Thoracic aorta (tissue), 2 donors: ENCODE results near the gene RASSF1. TPM values are rescaled to one million over a fixed set of nuclear protein-coding genes. Genes with fewer than 3 reads are reported as not detected.

Experiments used
- ATAC-seq: fragments of 150-250 bp; one replicate; pipeline ENCODE4 v1.8.0; 2017; ENCODE audit warnings: low read depth; ENCODE audit not compliant: insufficient number of reproducible peaks, low FRiP score
- DNase-seq: peaks from one replicate; pipeline ENCODE4 v3.0.0-alpha.2; 2020; ENCODE audit warnings: low spot score
- H3K27ac ChIP-seq, 2 donors: fragments of 200-600 bp; sonication (generic); 1 replicate in 1 of 2; 2 replicates in 1 of 2; pipeline ENCODE4 v1.5.1; 2016; ENCODE audit warnings: mild to moderate bottlenecking in 2 of 2, moderate library complexity in 2 of 2
- H3K27me3 ChIP-seq: fragments of 200-600 bp; sonication (generic); replicated peaks from 2 replicates; pipeline ENCODE4 v1.6.0; 2016; ENCODE audit warnings: mild to moderate bottlenecking; ENCODE audit not compliant: insufficient read depth
- H3K36me3 ChIP-seq: fragments of 200-600 bp; sonication (generic); one replicate; pipeline ENCODE4 v1.5.1; 2016
- H3K4me1 ChIP-seq, 2 donors: fragments of 200-600 bp; sonication (generic); 1 replicate in 1 of 2; 2 replicates in 1 of 2; pipeline versions ENCODE4 v1.5.1 to v1.6.0; 2016; ENCODE audit warnings: low read depth in 2 of 2, mild to moderate bottlenecking in 1 of 2; ENCODE audit not compliant: control insufficient read depth in 1 of 2
- H3K4me3 ChIP-seq: fragments of 200-600 bp; sonication (generic); 2 replicates; pipeline ENCODE4 v1.5.1; 2016; ENCODE audit warnings: mild to moderate bottlenecking
- H3K9me3 ChIP-seq: fragments of 200-600 bp; sonication (generic); 2 replicates; pipeline ENCODE4 v1.5.1; 2016
- total RNA-seq, 2 donors: library from RNA; depleted of rRNA; stranded (reverse); fragments of >200 nt; gene quantifications; one replicate each; pipeline versions ENCODE4 v1.1.0 to v1.2.3, GENCODE V29; 2016
- TF ChIP-seq, protein P1 (sequence below): fragments of 200-600 bp; sonication (generic); IDR thresholded peaks from one replicate; pipeline ENCODE4 v1.5.1; 2019; ENCODE audit warnings: antibody characterized with exemption

RASSF1 gene
- total RNA-seq, 2 donors from 2014 or later, result 45.2 to 72.2 TPM

DNA sequence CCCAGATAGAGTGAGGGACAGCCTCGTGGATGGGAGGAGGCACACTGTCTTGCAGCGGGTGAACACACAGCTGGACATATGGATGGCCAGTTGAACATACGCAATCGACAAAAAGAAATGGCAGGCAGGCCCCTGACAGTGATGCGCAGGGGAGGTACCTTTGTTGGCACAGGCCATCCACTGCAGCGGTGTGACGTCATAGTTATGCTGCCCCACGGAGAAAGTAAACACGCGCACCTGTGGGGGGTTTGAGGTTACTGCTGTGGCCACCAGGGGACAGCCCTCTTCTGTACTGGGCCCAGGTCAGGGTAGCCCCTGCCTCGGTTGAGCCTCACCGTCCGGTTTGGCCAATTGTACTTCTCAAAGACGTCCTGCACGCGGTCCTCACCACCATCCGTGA, 38.1 kb upstream of the RASSF1 start:
- no peak overlapping the region for H3K4me3 ChIP-seq
- no peaks in the 10 kb centered on the region for H3K9me3 ChIP-seq
- TF ChIP-seq, protein P1, sequence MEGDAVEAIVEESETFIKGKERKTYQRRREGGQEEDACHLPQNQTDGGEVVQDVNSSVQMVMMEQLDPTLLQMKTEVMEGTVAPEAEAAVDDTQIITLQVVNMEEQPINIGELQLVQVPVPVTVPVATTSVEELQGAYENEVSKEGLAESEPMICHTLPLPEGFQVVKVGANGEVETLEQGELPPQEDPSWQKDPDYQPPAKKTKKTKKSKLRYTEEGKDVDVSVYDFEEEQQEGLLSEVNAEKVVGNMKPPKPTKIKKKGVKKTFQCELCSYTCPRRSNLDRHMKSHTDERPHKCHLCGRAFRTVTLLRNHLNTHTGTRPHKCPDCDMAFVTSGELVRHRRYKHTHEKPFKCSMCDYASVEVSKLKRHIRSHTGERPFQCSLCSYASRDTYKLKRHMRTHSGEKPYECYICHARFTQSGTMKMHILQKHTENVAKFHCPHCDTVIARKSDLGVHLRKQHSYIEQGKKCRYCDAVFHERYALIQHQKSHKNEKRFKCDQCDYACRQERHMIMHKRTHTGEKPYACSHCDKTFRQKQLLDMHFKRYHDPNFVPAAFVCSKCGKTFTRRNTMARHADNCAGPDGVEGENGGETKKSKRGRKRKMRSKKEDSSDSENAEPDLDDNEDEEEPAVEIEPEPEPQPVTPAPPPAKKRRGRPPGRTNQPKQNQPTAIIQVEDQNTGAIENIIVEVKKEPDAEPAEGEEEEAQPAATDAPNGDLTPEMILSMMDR, result no peak
- no peak overlapping the region for H3K27ac ChIP-seq
- DNase-seq (no peak), ATAC-seq (no peak)
- no peaks in the 10 kb centered on the region for H3K36me3 ChIP-seq
- H3K4me1 ChIP-seq, result peaks cover 4 to 21% of the 10 kb centered on the region in 2 donors
- no peaks in the 10 kb centered on the region for H3K27me3 ChIP-seq

GRCh38 chr3:50378024-50378423, 37.4 kb upstream of the RASSF1 start:
- H3K4me3 ChIP-seq, result no peak overlapping the region
- no peak overlapping the region for H3K27ac ChIP-seq
- ATAC-seq, result no peak
- H3K4me1 ChIP-seq, result peaks cover 4 to 14% of the 10 kb centered on the region in 2 donors
- no peaks in the 10 kb centered on the region for H3K27me3 ChIP-seq
- no peaks in the 10 kb centered on the region for H3K36me3 ChIP-seq
- no peak for DNase-seq
- TF ChIP-seq, protein P1, result no peak
- H3K9me3 ChIP-seq, result no peaks in the 10 kb centered on the region

GRCh38 chr3:50375258-50375931, 34.8 kb upstream of the RASSF1 start:
- ATAC-seq (no peak), DNase-seq (no peak)
- Histone ChIP-seq H3K9me3 (no peaks in the 10 kb centered on the region), H3K4me3 (no peak overlapping the region), H3K36me3 (no peaks in the 10 kb centered on the region), H3K27me3 (no peaks in the 10 kb centered on the region), H3K4me1 (no peaks in the 10 kb centered on the region), H3K27ac (no peak overlapping the region)
- TF ChIP-seq, protein P1, result no peak

- no peaks in the 10 kb centered on the region for H3K27me3 ChIP-seq
- no peaks in the 10 kb centered on the region for H3K36me3 ChIP-seq
- H3K27ac ChIP-seq, result no peak overlapping the region
- no peak overlapping the region for H3K4me3 ChIP-seq
- H3K4me1 ChIP-seq, result no peaks in the 10 kb centered on the region
- no peak for DNase-seq
- no peak for ATAC-seq
- TF ChIP-seq, protein P1, result no peak
- H3K9me3 ChIP-seq, result no peaks in the 10 kb centered on the region
Observed at GRCh38 chr3:50374363-50375257, 34.0 kb upstream of the RASSF1 start.
